ENCODE measurements around the gene HASPIN.
"Not testable (repeated sequence)": the region's sequence is repeated elsewhere in the genome, so short reads cannot be mapped to it uniquely, and the experiment has no call there.

Gene HASPIN

DNA sequence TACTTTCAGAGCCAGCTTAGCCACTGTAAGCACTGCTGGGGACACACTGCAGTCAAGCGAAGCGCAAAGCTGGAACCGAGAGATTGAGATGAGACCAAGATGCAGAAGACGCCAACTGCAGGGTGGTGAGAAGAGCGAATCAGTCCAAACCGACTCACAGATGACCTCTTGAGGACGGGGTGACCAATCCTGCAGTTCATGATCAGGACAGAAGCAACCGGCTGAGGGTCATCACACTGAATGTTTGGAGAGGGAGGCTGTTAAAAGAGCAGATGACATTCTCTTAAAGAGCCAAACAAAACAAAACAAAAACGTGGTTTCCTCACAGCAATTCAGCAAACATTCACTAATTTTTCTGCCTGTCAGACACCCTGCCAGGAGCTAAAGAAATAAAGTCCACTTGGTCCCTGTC is 8.5 kb downstream of the HASPIN start:
- Histone ChIP-seq H3K9me3 (ENCODE audit: control insufficient read depth in 1 of 2, low read length in 2 of 2) (no peaks in the 10 kb centered on the region), H3K9ac (ENCODE audit: low read depth in 1 of 2, low read length in 2 of 2) (no peak overlapping the region), H3K27ac (ENCODE audit: low read depth, low read length) (no peak overlapping the region), H3K27me3 (ENCODE audit: control insufficient read depth in 1 of 2, insufficient read depth in 2 of 2, low read length in 2 of 2) (no peaks in the 10 kb centered on the region), H3K4me1 (ENCODE audit: control insufficient read depth in 1 of 2, insufficient read depth in 2 of 2, low read length in 2 of 2) (no peaks in the 10 kb centered on the region), H3K36me3 (ENCODE audit: control insufficient read depth in 1 of 2, insufficient read depth in 2 of 2, low read length in 2 of 2) (no peaks in the 10 kb centered on the region), H3K4me3 (ENCODE audit: low read depth in 1 of 2, low read length in 2 of 2) (no peak overlapping the region)

DNA sequence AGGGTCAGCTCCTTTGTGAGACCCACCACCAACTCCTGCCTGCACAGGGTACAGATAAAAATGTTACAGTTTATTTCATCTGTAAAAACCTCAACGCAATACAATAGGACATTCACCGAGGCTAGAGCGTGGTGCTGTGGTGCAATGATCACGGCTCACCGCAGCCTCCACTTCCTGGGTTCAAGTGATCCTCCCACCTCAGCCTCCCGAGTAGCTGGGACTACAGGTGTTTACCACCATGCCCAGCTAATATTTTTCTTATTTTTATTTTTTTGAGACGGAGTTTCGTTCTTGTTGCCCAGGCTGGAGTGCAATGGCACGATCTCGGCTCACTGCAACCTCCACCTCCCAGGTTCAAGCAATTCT is 11.2 kb downstream of the HASPIN start:
- H3K9me3 ChIP-seq (ENCODE audit: control insufficient read depth in 1 of 2, low read length in 2 of 2); H3K4me3 ChIP-seq (ENCODE audit: low read depth in 1 of 2, low read length in 2 of 2); H3K27ac ChIP-seq (ENCODE audit: low read depth, low read length); H3K27me3 ChIP-seq (ENCODE audit: control insufficient read depth in 1 of 2, insufficient read depth in 2 of 2, low read length in 2 of 2); H3K36me3 ChIP-seq (ENCODE audit: control insufficient read depth in 1 of 2, insufficient read depth in 2 of 2, low read length in 2 of 2); H3K9ac ChIP-seq (ENCODE audit: low read depth in 1 of 2, low read length in 2 of 2): not testable (repeated sequence)
- H3K4me1 ChIP-seq (ENCODE audit: control insufficient read depth in 1 of 2, insufficient read depth in 2 of 2, low read length in 2 of 2): peaks cover 16 to 19% of the 10 kb centered on the region in 2 donors

DNA sequence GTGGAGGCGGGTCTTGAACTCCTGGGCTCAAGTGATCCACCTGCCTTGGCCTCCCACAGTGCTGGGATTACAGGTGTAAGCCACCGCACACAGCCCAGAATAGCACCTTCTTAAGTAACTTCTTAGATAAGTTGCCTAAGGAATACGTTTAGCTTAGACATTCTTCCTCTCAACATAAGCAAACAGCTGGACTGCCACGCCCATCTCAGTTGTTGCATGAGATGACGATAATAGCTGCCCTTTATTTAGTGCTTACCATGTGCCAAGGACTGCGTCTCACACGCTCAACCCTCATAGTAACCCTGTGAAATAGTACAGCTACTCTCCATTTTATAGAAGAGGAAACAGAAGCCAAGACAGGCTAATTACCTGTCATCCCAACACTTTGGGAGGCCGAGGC is 11.8 kb downstream of the HASPIN start:
- Histone ChIP-seq H3K9ac (ENCODE audit: low read depth in 1 of 2, low read length in 2 of 2) (no peak overlapping the region), H3K27ac (ENCODE audit: low read depth, low read length) (no peak overlapping the region), H3K27me3 (ENCODE audit: control insufficient read depth in 1 of 2, insufficient read depth in 2 of 2, low read length in 2 of 2) (no peaks in the 10 kb centered on the region), H3K4me3 (ENCODE audit: low read depth in 1 of 2, low read length in 2 of 2) (no peak overlapping the region), H3K4me1 (ENCODE audit: control insufficient read depth in 1 of 2, insufficient read depth in 2 of 2, low read length in 2 of 2) (peaks cover 16 to 20% of the 10 kb centered on the region in 2 donors), H3K36me3 (ENCODE audit: control insufficient read depth in 1 of 2, insufficient read depth in 2 of 2, low read length in 2 of 2) (no peaks in the 10 kb centered on the region), H3K9me3 (ENCODE audit: control insufficient read depth in 1 of 2, low read length in 2 of 2) (no peaks in the 10 kb centered on the region)

DNA sequence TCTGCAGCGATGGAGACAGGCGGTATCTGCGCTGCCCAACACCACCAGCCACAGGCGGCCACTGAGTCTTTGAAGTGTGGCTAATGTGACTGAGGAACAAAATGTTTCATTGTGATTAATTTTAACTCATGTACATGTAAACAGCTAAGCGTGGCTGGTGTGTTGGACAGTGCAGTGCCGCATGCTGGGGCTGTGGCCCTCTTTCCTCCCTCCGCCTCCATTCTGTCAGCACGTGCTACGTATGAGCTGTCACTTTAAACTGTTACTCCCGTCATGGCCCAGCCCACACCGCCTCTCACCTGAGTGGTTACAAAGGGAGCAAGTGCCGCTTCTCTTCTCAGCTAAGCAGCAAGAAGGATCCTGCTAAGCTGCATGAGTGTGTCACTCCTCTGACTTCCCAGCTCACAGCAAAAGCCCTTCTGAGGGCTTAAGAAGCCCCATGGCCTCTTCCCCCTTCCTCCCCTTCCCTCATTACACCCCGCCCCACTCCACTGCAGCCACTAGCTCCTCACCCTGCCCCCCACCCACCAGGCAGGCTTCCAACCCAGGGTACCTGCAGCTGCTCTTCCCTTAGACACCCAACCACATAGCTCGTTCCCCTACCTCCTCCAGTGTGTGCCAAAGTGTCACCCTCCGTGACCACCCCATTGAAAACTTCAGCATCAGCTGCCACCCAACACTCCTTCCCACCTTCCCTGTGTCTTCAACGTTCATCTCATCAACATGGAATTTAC is 15.0 kb downstream of the HASPIN start:
- Histone ChIP-seq H3K27ac (ENCODE audit: low read depth, low read length) (peak overlapping the region; percentile 11), H3K4me3 (ENCODE audit: low read depth in 1 of 2, low read length in 2 of 2) (peak overlapping the region; percentile 19 to 40), H3K9ac (ENCODE audit: low read depth in 1 of 2, low read length in 2 of 2) (peak overlapping the region; percentile 9 to 43), H3K4me1 (ENCODE audit: control insufficient read depth in 1 of 2, insufficient read depth in 2 of 2, low read length in 2 of 2) (peaks cover 16 to 20% of the 10 kb centered on the region in 2 donors), H3K9me3 (ENCODE audit: control insufficient read depth in 1 of 2, low read length in 2 of 2) (no peaks in the 10 kb centered on the region), H3K36me3 (ENCODE audit: control insufficient read depth in 1 of 2, insufficient read depth in 2 of 2, low read length in 2 of 2) (no peaks in the 10 kb centered on the region), H3K27me3 (ENCODE audit: control insufficient read depth in 1 of 2, insufficient read depth in 2 of 2, low read length in 2 of 2) (no peaks in the 10 kb centered on the region)

DNA sequence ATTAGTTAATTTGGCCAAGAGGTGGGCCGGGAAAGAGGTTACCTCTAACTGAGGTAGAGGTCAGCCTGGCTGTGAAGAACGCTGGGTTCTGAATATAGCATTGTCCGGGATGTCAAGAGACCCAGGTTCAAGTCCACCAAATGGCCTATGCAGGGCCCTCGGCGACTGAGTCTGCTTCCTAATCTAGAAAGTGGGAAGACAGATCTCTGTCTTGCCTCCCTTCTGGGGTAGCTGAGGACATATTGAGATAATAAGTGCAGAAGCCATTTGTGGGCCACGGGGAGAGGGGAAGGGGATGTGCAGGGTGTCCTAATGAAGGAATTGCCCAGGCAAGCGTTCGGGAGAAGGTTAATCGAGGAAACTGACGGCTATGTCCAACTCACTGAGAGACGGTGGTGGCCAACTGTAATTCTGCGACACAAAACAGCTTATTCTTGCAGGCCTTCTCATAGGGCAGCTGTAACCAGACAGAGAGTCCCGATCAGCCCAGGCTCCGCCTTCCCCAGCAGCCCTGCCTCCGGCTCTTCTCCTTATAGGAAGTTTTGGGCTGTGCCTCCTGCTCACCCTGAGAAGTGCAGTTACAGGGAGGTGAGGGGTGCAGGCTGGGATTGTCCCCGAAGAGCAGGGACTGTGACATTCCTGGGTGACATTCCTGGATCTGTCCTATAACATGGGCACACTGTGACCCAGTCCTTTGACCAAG is 15.9 kb downstream of the HASPIN start:
- Histone ChIP-seq H3K27me3 (ENCODE audit: control insufficient read depth in 1 of 2, insufficient read depth in 2 of 2, low read length in 2 of 2) (no peaks in the 10 kb centered on the region), H3K27ac (ENCODE audit: low read depth, low read length) (no peak overlapping the region), H3K4me3 (ENCODE audit: low read depth in 1 of 2, low read length in 2 of 2) (no peak overlapping the region), H3K4me1 (ENCODE audit: control insufficient read depth in 1 of 2, insufficient read depth in 2 of 2, low read length in 2 of 2) (peaks cover 16 to 20% of the 10 kb centered on the region in 2 donors), H3K36me3 (ENCODE audit: control insufficient read depth in 1 of 2, insufficient read depth in 2 of 2, low read length in 2 of 2) (no peaks in the 10 kb centered on the region), H3K9ac (ENCODE audit: low read depth in 1 of 2, low read length in 2 of 2) (peak overlapping the region in 1 of 2 donors; percentile 9), H3K9me3 (ENCODE audit: control insufficient read depth in 1 of 2, low read length in 2 of 2) (no peaks in the 10 kb centered on the region)

DNA sequence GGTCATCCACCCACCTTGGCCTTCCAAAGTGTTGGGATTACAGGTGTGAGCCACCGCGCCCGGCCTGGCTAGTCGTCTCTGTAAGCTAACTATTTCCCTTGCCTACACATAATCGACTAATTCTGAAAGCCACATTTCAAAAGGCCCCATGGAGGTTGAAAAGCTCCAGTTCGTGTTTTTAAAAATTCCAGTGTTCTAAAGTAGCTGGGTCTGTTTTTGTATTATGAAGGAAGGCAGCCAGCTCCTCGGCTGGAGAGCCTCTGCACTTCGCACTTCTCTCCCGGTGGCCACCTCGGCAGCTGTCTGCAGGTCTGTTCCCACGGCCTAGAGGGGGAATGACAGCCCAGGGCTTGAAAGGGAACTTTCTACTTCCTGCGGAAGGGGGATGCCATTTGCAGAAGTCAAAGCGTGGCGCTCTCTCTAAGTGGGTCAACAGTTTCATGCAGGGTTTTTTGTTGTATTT is 16.9 kb downstream of the HASPIN start:
- Histone ChIP-seq H3K36me3 (ENCODE audit: control insufficient read depth in 1 of 2, insufficient read depth in 2 of 2, low read length in 2 of 2) (no peaks in the 10 kb centered on the region), H3K4me1 (ENCODE audit: control insufficient read depth in 1 of 2, insufficient read depth in 2 of 2, low read length in 2 of 2) (peaks cover 16 to 20% of the 10 kb centered on the region in 2 donors), H3K27ac (ENCODE audit: low read depth, low read length) (no peak overlapping the region), H3K4me3 (ENCODE audit: low read depth in 1 of 2, low read length in 2 of 2) (no peak overlapping the region), H3K27me3 (ENCODE audit: control insufficient read depth in 1 of 2, insufficient read depth in 2 of 2, low read length in 2 of 2) (no peaks in the 10 kb centered on the region), H3K9ac (ENCODE audit: low read depth in 1 of 2, low read length in 2 of 2) (no peak overlapping the region), H3K9me3 (ENCODE audit: control insufficient read depth in 1 of 2, low read length in 2 of 2) (no peaks in the 10 kb centered on the region)

DNA sequence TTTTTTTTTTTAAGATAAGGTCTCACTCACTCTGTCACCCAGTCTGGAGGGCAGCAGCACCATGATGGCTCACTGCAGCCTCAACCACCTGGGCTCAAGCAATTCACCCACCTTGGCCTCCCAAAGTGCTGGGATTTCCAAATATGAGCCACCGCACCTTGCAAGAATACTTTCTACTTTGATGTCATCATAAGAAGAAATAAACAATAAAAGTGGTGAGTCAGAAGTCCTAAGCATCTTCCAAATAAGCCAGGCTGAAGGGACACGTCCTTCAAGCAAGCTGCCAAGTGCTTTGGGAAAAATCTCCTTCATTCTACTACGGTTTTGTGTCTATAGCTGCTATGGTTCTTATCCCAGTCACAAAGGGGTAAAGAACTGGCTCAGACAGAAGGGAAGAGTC is 20.3 kb downstream of the HASPIN start:
- Histone ChIP-seq H3K27ac (ENCODE audit: low read depth, low read length) (no peak overlapping the region), H3K27me3 (ENCODE audit: control insufficient read depth in 1 of 2, insufficient read depth in 2 of 2, low read length in 2 of 2) (no peaks in the 10 kb centered on the region), H3K9me3 (ENCODE audit: control insufficient read depth in 1 of 2, low read length in 2 of 2) (no peaks in the 10 kb centered on the region)

DNA sequence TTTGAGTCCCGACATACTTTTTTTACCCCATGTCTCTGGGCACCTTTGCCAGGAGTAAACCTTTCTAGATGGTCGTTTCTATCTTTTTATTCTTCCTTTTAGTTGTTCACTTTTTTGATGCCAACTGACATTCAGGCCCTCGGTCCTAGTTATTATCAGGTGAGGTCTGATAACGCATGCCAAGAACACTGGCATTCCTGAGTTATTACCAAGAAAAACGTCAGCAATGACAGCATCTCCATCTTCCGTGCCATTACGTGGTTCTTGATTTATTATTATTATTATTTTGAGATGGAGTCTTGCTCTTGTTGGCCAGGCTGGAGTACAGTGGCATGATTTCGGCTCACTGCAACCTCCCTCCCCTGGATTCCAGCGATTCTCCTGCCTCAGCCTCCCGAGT is 21.4 kb downstream of the HASPIN start:
- no peak overlapping the region for H3K9ac ChIP-seq (ENCODE audit: low read depth in 1 of 2, low read length in 2 of 2)
- no peaks in the 10 kb centered on the region for H3K36me3 ChIP-seq (ENCODE audit: control insufficient read depth in 1 of 2, insufficient read depth in 2 of 2, low read length in 2 of 2)
- no peaks in the 10 kb centered on the region for H3K9me3 ChIP-seq (ENCODE audit: control insufficient read depth in 1 of 2, low read length in 2 of 2)
- H3K27me3 ChIP-seq (ENCODE audit: control insufficient read depth in 1 of 2, insufficient read depth in 2 of 2, low read length in 2 of 2): no peaks in the 10 kb centered on the region
- no peak overlapping the region for H3K27ac ChIP-seq (ENCODE audit: low read depth, low read length)
- no peaks in the 10 kb centered on the region for H3K4me1 ChIP-seq (ENCODE audit: control insufficient read depth in 1 of 2, insufficient read depth in 2 of 2, low read length in 2 of 2)
- H3K4me3 ChIP-seq (ENCODE audit: low read depth in 1 of 2, low read length in 2 of 2): no peak overlapping the region

More for the DNA sequence above, 20.3 kb downstream of the HASPIN start:
- no peak overlapping the region for H3K9ac ChIP-seq (ENCODE audit: low read depth in 1 of 2, low read length in 2 of 2)
- H3K4me3 ChIP-seq (ENCODE audit: low read depth in 1 of 2, low read length in 2 of 2): no peak overlapping the region
- H3K4me1 ChIP-seq (ENCODE audit: control insufficient read depth in 1 of 2, insufficient read depth in 2 of 2, low read length in 2 of 2): peaks cover 3 to 9% of the 10 kb centered on the region in 2 donors
- H3K36me3 ChIP-seq (ENCODE audit: control insufficient read depth in 1 of 2, insufficient read depth in 2 of 2, low read length in 2 of 2): no peaks in the 10 kb centered on the region

DNA sequence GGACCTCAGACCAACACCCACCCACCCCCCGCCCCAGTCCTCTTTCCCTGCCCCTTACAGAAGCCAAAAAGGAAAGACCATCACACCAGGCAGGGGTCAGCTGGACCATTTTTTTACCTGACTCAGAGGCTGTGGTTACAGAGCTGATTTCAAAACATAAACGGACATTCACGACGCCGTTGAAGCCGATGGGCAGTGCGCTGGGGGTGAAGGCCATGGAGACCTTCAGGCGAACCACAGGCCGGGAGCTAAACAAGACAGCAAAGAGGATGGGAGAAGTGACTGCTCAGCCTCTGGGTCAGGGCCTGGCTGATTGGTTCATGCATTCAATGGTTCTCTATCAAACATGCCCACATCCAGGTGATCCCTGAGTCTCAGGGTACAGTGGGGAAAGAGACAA is 24.1 kb downstream of the HASPIN start:
- no peaks in the 10 kb centered on the region for H3K36me3 ChIP-seq (ENCODE audit: control insufficient read depth in 1 of 2, insufficient read depth in 2 of 2, low read length in 2 of 2)
- no peaks in the 10 kb centered on the region for H3K4me1 ChIP-seq (ENCODE audit: control insufficient read depth in 1 of 2, insufficient read depth in 2 of 2, low read length in 2 of 2)
- no peaks in the 10 kb centered on the region for H3K9me3 ChIP-seq (ENCODE audit: control insufficient read depth in 1 of 2, low read length in 2 of 2)
- no peaks in the 10 kb centered on the region for H3K27me3 ChIP-seq (ENCODE audit: control insufficient read depth in 1 of 2, insufficient read depth in 2 of 2, low read length in 2 of 2)
- no peak overlapping the region for H3K27ac ChIP-seq (ENCODE audit: low read depth, low read length)
- no peak overlapping the region for H3K9ac ChIP-seq (ENCODE audit: low read depth in 1 of 2, low read length in 2 of 2)
- no peak overlapping the region for H3K4me3 ChIP-seq (ENCODE audit: low read depth in 1 of 2, low read length in 2 of 2)

DNA sequence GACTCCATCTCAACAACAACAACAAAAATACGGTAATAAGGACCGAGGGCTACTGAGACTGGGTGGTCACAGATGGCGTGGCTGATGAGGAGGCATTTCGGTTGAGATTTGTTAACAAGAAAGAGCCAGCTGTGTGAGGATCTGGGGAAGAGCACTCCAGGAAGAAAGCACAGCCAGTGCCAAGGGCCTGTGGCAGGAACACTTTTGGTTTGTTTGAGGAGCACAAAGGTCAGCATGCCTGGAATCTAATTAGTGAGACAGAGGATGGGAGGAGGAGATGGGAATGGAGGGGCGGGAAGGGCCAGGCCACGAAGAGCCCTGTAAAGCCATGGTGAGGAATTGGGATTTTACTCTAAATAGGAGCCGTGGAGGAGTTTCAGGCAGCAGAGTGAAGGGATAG is 24.9 kb downstream of the HASPIN start:
- Histone ChIP-seq H3K36me3 (ENCODE audit: control insufficient read depth in 1 of 2, insufficient read depth in 2 of 2, low read length in 2 of 2) (no peaks in the 10 kb centered on the region), H3K4me1 (ENCODE audit: control insufficient read depth in 1 of 2, insufficient read depth in 2 of 2, low read length in 2 of 2) (no peaks in the 10 kb centered on the region), H3K9ac (ENCODE audit: low read depth in 1 of 2, low read length in 2 of 2) (no peak overlapping the region), H3K27me3 (ENCODE audit: control insufficient read depth in 1 of 2, insufficient read depth in 2 of 2, low read length in 2 of 2) (no peaks in the 10 kb centered on the region), H3K27ac (ENCODE audit: low read depth, low read length) (no peak overlapping the region), H3K4me3 (ENCODE audit: low read depth in 1 of 2, low read length in 2 of 2) (no peak overlapping the region), H3K9me3 (ENCODE audit: control insufficient read depth in 1 of 2, low read length in 2 of 2) (no peaks in the 10 kb centered on the region)
